ENCODE data around the gene PPFIA1. TPM values are rescaled to one million over a fixed set of nuclear protein-coding genes. Genes with fewer than 3 reads are reported as not detected.

Gene PPFIA1
- total RNA-seq, 4 donors from 2014 or later = 43.7 to 82.8 (median 69.3) TPM

DNA sequence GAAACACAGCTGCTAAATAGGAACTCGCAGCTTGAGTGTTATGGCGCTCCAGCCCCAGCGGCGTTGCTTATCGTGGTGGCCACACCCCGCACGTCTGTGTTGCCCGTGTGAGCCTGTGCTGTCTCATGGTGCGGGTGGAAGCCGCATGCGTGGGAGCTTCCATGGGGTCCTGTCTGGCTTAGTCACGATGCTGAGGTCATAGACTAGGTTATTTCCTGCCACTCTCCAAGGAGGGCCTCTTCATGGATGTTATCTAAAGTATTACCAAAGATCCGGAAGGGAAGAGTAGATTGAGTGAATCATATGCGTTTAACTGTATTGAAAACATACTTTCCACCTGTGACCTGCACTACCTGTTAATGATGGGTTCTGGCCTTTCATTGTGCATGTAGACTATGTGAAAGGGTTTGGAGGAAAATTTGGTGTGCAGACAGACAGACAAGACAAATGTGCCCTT, 149.5 kb downstream of the PPFIA1 start:
- Histone ChIP-seq H3K27ac (no peak overlapping the region), H3K4me3 (no peak overlapping the region), H3K36me3 (peaks cover 0 to 100% (median 2%) of the 10 kb centered on the region in 3 donors), H3K9me3 (no peaks in the 10 kb centered on the region), H3K27me3 (no peaks in the 10 kb centered on the region), H3K4me1 (peaks cover 0 to 17% (median 0%) of the 10 kb centered on the region in 4 donors)
- TF ChIP-seq, protein P1, sequence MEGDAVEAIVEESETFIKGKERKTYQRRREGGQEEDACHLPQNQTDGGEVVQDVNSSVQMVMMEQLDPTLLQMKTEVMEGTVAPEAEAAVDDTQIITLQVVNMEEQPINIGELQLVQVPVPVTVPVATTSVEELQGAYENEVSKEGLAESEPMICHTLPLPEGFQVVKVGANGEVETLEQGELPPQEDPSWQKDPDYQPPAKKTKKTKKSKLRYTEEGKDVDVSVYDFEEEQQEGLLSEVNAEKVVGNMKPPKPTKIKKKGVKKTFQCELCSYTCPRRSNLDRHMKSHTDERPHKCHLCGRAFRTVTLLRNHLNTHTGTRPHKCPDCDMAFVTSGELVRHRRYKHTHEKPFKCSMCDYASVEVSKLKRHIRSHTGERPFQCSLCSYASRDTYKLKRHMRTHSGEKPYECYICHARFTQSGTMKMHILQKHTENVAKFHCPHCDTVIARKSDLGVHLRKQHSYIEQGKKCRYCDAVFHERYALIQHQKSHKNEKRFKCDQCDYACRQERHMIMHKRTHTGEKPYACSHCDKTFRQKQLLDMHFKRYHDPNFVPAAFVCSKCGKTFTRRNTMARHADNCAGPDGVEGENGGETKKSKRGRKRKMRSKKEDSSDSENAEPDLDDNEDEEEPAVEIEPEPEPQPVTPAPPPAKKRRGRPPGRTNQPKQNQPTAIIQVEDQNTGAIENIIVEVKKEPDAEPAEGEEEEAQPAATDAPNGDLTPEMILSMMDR (IDR thresholded peaks at IDR 0.05) = no peak
- TF ChIP-seq EP300 (IDR thresholded peaks at IDR 0.05) = no peak
- no peak for TF ChIP-seq POLR2A (IDR thresholded peaks at IDR 0.05)
- no peak for DNase-seq (ENCODE audit: low spot score in 2 of 2)
- 83 to 85% methylated on average over 14 of the region's 14 CpGs for WGBS, 2 donors

DNA sequence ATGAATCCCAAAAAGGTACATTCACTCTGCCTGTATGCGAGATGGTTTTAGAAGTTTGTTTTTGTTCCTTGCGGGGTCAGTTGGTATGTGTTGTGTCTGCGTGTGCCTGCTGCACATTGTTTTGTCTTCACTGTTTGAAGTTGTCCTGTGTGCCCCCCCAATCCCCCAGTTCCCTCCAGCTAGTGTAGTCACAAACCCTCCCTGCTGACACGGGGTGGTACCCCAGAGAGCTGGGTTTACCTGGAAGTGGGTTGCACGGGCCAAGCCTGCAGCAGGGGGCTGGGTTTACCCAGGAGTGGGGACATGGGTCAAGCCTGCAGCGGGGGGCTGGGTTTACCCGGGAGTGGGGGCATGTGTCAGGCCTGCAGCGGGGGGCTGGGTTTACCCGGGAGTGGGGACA, 150.0 kb downstream of the PPFIA1 start:
- no peak for DNase-seq (ENCODE audit: low spot score in 2 of 2)
- Histone ChIP-seq H3K27ac (no peak overlapping the region), H3K36me3 (peaks cover 0 to 100% (median 2%) of the 10 kb centered on the region in 3 donors), H3K9me3 (no peaks in the 10 kb centered on the region), H3K27me3 (no peaks in the 10 kb centered on the region), H3K4me1 (peaks cover 0 to 17% (median 0%) of the 10 kb centered on the region in 4 donors), H3K4me3 (no peak overlapping the region)
- 71 to 73% methylated on average over 9 of the region's 9 CpGs for WGBS, 2 donors
- TF ChIP-seq EP300 (IDR thresholded peaks at IDR 0.05) (no peak), POLR2A (IDR thresholded peaks at IDR 0.05) (no peak)
- TF ChIP-seq, protein P1 (IDR thresholded peaks at IDR 0.05) = no peak

DNA sequence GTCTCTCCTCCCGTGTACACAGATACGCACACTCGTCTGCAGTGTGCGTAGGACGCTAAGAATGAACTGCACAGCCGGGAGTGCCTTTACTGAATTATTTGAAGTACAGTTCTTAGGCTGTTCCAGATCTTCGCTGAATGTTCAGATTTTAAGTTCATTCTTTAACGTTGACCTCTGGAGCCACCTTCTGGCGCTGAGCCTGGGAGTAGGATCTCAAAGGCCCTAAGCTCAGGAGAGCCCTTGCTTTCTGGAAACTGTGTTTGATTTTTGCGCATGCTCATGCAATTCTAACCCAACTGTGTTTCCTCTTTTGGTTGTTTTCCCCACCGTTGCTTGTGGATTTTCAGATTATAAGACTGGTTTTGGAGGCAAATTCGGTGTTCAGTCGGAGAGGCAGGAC, 150.6 kb downstream of the PPFIA1 start:
- Histone ChIP-seq H3K9me3 (no peaks in the 10 kb centered on the region), H3K4me1 (peaks cover 0 to 17% (median 0%) of the 10 kb centered on the region in 4 donors), H3K36me3 (peaks cover 0 to 100% (median 2%) of the 10 kb centered on the region in 3 donors), H3K4me3 (no peak overlapping the region), H3K27ac (peak overlapping the region in 1 of 4 donors; percentile 21), H3K27me3 (no peaks in the 10 kb centered on the region)
- TF ChIP-seq EP300 (IDR thresholded peaks at IDR 0.05) (no peak), POLR2A (IDR thresholded peaks at IDR 0.05) (no peak)
- TF ChIP-seq, protein P1 (IDR thresholded peaks at IDR 0.05) = no peak
- 53 to 65% methylated on average over 13 of the region's 13 CpGs for WGBS, 2 donors
- no peak for DNase-seq (ENCODE audit: low spot score in 2 of 2)

DNA sequence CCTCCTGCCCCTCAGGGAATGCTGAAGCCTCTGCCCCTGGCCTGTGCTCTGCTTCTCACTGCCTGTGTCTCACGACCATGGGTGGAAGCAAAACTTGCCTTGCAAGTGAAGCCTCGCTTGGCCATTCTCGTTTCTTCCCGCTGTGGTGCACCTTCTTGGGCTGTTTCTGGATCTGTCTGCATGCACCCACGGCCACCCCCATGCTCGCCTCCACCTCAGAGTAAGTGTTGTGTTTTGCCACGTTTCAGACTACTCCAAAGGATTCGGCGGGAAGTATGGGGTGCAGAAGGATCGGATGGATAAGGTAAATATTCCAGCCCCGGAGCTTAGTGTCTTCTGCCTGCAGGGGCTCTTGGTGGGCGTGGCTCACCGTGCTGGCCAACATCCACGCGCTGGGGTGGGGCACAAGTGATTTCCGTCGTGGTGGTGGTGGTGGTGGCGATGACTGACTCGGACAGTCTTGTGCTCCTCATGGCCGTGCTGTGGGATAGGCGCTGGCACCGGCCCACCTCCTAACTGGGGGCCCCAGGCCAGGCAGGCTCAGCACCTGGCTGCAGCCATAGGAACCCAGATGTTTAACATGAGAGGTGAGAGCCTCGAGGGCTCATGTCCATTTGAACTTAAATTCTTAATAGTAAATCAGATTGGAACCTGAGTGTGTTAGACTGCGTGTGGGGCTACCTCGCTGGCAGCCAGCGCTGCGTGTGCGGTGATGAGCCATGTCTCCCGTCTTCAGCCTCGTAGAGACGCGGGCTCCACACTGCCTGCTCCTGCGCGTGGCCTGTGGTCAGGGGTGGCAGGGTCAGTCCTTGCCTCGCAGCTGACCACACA, 152.4 kb downstream of the PPFIA1 start:
- TF ChIP-seq EP300 (IDR thresholded peaks at IDR 0.05) (no peak), POLR2A (IDR thresholded peaks at IDR 0.05) (no peak)
- TF ChIP-seq, protein P1 (IDR thresholded peaks at IDR 0.05) = no peak
- no peak overlapping the region for H3K4me3 ChIP-seq
- DNase-seq (ENCODE audit: low spot score in 2 of 2) = no peak
- 86 to 88% methylated on average over 33 to 35 of the region's 35 CpGs for WGBS, 2 donors
- H3K9me3 ChIP-seq = no peaks in the 10 kb centered on the region
- peaks cover 0 to 29% (median 2%) of the 10 kb centered on the region in 4 donors for H3K4me1 ChIP-seq
- H3K36me3 ChIP-seq = peaks cover 0 to 96% (median 2%) of the 10 kb centered on the region in 3 donors
- H3K27me3 ChIP-seq = no peaks in the 10 kb centered on the region
- no peak overlapping the region for H3K27ac ChIP-seq
